ENCODE measurements around the gene OR6B3.

OR6B3 gene

GRCh38 chr2:240043279-240043989, 9.9 kb downstream of the OR6B3 start:
- no peak for DNase-seq

DNA sequence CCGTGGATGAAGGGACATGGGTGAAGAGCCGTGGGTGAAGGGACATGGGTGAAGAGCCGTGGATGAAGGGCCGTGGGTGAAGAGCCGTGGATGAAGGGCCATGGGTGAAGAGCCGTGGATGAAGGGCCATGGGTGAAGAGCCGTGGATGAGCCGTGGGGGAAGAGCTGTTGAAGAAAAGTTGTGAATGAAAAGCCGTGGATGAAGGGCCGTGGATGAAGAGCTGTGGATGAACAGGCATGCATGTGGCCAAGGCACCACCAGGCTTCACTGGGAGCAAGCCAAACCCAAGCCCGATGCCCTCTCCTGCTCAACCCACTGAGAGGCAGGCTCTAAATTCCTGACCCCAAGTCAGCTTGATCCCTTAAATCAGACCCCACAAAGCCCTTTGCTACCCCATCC, 10.6 kb downstream of the OR6B3 start:
- no peak for DNase-seq

DNA sequence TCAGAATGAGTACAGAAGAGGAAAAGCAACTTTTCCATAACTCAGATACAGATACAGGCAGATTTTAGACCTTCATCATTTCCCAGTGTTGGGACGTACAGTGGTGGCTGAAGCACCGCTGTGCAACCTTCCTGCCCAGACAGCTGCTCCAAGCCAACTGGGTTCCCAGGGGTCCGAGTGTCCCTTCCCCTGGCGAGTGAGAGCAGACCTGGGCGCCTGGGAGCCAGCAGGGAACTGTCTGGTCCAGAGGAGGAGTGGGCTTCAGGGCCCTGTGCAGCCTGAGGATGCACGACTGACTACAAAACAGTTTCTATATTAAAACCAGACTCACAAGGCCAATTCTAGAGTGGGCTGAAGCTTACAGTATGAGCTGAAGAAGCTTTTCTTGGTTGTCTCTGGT, 12.0 kb downstream of the OR6B3 start:
- DNase-seq, result no peak

GRCh38 chr2:240037358-240037757, 16.0 kb downstream of the OR6B3 start:
- no peak for DNase-seq

DNA sequence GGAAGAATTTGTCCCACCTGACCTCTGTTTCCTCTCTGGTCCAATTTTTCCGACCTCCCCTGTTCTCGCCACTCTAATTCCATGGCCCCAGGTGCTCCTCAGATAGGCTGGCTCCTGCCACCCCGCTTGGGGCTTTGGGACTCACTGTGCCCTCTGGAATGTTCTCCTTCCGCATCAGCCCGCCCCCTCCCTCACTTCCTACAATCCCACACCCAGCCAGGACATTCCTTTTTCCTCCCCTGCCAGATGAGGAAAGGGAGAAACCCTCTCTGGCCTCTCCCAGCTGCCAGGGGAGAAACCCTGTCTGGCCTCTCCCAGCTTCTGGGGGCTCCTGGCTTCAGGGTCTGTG, 20.0 kb downstream of the OR6B3 start:
- no peak for DNase-seq

DNA sequence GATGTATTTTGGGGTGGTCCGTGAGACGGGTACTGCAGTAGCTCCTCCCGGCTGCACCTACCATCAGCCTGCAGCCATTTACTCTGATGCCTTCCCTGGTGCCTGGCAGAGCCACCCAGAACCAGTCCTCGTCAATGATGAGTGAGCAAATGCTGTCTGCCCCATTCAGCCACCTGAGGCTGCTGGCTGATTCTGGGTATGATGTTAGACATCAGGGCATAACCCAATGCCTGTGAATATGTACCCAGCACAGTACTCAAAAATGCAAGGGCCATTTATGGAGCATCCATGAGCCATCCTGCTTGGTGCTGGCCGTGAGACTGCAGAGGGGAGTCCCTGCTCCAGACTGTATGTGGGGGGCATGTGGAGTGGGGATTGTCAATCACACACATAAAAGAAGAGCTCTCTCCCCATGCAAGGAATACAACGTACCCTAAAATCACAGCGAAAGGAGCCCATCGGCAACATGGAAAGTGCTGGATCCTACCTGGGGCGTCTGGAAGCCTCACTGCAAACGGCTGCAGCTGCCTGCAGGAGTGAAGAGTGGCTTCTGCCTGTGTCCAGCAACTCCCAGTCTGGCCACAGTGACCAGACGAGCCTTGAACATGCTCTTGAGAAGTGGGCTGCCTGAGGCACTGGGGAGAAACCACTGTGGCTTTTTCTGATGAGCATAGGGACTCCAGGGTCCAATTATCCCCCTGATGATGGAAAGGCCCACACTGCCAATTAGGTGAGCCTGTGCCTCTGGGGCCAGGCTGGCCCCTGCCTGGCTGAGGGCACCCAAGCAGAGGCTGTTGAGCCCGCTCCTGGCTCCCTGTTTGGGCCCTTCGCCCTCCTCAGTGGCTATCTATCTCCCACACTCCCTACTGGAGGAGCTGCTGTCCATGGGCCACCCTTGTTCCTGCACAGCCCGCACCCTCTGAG, 20.7 kb downstream of the OR6B3 start:
- no peak for DNase-seq

DNA sequence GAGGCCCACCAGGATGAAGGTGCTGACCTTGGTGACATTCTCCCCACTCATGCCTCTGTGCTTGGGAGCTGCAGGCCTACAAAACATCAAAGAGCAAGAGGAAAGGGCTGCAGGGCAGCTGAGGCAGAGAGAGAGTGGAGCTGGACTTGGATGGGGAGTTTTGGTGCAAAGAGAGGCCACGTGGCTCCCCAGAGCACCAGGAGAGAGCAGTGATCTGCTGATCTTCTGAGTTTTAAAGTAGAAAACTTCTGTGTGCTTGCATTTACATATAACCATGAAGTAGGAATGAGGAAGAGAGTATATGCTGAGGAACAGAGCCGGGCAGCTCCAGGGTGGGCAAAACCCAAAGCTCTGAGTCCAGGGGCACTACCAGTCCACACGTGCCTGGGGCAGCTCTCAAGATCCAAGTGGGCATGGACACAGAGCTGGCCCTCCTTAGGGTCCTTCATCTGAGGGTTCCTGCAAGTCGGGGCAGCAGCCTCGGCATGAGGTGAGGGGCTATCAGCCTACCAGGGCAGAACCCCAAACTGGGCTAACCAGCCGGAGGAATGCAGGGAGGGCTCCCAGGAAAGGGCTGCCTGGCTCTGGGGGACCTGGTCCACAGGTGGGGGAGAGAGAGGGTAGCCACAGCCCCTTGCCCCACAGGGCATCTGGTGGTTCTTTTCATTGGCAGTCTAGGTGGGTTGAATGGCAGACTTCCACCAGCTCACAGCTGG, 22.8 kb downstream of the OR6B3 start, which contains the start of gene OR6B2:
Gene OR6B2 (minus strand): TSS at position 51 of the 716 bp plus-strand sequence. CDS start 0 bp downstream, at position 51.
- no peak for DNase-seq

DNA sequence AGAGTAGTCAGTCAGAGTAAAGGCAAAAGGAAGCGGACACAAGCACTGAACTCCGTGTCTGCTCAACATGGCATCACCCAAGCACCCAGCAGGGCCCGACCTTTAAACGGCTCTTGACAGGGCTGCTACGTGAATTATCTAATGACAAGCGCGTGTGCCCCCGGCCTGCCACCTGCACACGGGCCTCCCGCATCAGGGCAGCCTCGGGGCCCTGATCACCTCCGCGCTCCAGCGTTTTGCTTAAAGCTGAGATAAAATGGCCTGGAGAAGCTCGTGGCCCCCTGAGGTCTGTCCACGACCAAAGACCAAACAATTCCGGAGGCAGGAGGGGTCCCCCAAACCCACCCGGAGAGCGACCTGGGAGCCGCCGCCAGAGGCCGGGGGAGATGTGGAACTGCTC, 28.6 kb downstream of the OR6B3 start:
- DNase-seq, result peak in 1 of 2 donors; percentile 56

DNA sequence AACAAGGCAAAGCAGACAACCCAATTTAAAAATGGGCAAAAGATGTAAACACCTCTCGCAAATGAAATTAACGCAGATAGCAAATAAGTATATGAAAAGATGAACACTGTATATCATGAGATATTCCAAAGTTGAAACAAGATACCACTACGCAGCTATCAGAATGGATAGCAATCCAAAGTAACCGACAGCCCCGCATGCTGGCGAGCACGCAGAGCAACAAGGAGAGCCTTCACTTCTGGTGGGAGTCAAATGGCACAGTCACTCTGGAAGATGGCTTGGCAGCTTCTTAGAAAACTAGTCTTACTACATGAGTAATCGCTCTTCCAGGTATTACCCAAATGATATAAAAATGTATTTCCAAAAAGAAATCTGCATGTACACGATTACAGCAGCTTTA, 29.5 kb downstream of the OR6B3 start:
- DNase-seq, result no peak

GRCh38 chr2:240021488-240022104, 31.7 kb downstream of the OR6B3 start:
- DNase-seq, result peak; percentile 20 to 30

GRCh38 chr2:240018071-240018750, 35.1 kb downstream of the OR6B3 start:
- no peak for DNase-seq

DNA sequence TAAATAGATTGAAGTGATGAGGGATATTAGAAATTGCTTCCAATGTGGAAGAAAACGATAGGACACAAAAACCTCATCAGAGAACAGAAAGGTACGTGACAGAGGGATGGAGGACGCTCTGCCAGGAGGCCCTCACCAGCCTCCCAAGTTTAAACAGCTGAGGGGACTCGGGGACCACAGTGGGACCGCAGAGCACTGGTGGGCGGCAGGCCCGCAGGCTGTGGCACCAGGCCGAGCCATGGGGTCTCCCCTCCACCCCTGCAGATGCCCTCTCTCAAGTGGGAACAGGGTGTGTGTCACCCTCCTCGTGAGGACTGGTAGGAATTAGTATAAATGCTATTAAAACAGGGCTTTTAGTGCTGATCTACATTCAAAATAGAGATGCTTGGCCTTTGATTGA, 39.0 kb downstream of the OR6B3 start:
- DNase-seq, result no peak

- no peak for DNase-seq
These were observed 40.0 kb downstream of the OR6B3 start for GRCh38 chr2:240013343-240013742.

DNA sequence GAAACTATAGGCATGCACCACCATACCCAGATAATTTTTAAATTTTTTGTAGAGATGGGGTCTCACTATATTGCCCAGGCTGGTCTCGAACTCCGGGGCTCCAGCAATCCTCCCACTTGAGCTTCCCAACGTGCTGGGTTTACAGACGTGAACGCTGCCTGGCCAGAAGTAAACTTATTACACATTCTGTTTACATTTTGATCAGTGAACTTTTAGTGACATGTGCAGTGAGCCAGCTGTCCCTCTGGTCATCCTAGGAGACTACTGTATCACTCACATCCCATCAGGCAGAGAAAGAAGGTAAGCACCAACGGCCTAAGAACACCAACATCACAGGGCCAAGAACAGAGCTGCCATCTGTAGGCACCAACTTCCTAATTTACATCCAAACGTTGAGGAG, 50.3 kb downstream of the OR6B3 start:
- no peak for DNase-seq

GRCh38 chr2:240000671-240001070, 52.6 kb downstream of the OR6B3 start:
- no peak for DNase-seq

- no peak for DNase-seq
These were observed 55.5 kb downstream of the OR6B3 start for GRCh38 chr2:239997686-239998409.

Measured in bone marrow (tissue), 2 donors.